HG03378 (cell line): ENCODE results near the gene RRM2.

Source experiments
- ATAC-seq: cut with Tn5 transposase; IDR thresholded peaks from one replicate; pipeline ENCODE4 v1.9.1; 2021; ENCODE audit warnings: mild to moderate bottlenecking, moderate library complexity; ENCODE audit not compliant: unreplicated experiment

RRM2 gene

DNA sequence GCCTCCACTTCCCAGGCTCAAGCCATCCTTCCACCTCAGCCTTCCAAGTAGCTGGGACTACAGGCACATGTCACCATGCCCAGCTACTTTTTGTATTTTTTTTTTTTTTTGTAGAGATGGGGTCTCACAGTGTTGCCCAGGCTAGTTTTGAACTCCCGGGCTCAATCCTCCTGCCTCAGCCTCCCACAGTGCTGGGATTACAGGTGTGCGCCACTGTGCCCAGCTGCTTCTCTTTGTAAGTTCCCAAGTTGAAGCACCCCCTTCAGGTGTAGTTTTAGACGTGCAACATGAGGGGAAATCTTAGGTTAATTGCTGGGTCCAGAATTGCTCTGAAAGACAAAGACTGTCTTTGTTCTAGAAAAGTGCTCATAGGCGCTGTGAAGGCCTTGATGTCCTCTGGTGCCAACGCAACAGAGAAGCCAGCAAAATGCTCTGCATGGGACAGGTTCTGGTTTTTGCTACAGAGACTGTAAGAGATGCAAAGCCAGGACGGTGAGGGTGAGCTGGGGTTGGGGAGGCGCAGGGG, 46.6 kb downstream of the RRM2 start:
- ATAC-seq, result no peak

DNA sequence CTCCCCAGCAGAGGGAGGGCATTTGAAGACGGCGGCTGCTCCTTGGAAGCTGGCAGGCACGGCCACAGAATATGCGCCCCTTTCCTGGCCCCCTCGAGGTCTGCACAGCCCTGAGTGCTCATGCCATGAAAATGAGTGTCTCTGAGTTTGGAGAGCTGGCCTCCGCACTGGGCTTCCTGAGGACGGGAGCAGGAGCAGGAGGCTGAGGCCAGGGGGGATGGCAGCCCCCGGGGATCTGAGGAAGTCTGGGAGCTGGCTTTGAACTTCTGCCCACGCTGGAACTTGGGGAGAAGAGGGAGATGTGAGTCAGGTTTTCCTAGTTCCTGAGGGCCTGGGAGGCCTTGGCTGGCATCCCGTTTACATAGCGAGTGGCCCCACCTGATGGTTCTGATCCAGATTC, 47.0 kb downstream of the RRM2 start:
- ATAC-seq, result no peak

DNA sequence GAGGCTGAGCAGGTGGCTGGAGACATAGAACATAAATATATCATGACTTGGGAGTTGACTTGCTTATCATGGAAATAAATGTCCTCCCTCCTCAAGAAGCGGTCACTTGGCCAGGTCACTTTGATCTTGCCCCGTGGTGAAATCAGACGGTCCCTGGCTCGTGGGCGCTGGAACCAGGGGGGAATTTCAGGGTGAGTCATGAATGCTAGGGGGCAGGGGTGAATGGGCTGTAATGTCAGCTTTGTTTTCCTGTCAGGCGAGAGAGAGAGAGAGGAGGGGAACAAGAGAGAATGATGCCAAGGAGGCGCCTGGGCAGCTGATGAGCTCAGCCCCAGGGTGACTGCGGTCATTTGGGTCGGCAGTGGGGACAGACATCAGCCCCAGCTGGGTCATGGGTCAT, 47.7 kb downstream of the RRM2 start:
- no peak for ATAC-seq

- ATAC-seq, result no peak
These were observed 48.7 kb downstream of the RRM2 start for GRCh38 chr2:10171006-10171800.

- ATAC-seq, result no peak
These were observed 49.7 kb downstream of the RRM2 start for GRCh38 chr2:10172033-10172871.

GRCh38 chr2:10173258-10174005, 50.9 kb downstream of the RRM2 start:
- no peak for ATAC-seq

DNA sequence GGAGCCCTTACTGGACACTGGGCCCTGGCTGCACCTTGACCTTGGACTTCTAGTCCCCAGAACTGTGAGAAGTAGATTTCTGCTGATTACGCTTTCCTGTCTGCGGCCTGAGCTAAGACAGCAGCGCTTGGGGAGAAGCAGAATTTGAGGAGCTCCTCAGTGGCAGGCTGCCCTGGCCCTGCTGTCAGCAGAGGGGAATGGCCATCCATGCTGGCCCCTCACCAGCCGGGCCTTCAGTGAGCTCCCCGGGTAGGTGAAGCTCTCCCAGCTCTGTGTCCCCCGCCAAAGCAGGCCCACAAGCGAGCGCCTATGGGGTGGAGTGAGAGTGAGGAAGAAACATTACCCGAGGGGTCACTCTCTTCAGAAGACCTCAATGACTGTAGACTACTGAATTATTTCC, 51.6 kb downstream of the RRM2 start:
- no peak for ATAC-seq

DNA sequence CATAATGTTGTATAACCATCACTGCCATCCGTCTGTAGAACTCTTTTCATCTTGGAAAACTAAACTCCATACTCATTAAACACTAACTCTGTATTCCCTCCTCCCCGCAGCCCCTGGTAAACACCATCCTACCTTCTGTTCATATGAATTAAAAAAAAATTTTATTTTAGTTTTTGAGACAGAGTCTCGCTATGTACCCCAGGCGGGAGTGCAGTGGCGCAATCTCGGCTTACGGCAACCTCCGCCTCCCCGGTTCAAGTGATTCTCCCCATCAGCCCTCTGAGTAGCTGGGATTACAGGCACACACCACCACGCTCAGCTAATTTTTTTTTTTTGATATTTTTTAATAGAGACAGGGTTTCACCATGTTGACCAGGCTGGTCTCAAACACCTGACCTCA, 52.9 kb downstream of the RRM2 start:
- no peak for ATAC-seq

GRCh38 chr2:10178751-10179150, 56.2 kb downstream of the RRM2 start:
- no peak for ATAC-seq

- no peak for ATAC-seq
These were observed 56.9 kb downstream of the RRM2 start for GRCh38 chr2:10179422-10179821.

- ATAC-seq, result no peak
These were observed 57.7 kb downstream of the RRM2 start for GRCh38 chr2:10180229-10180628.
